ENCODE data around the gene COL25A1. TPM values are rescaled to one million over a fixed set of nuclear protein-coding genes. Genes with fewer than 3 reads are reported as not detected.

The COL25A1 gene
- total RNA-seq, 1 donor from 2014 or later, result 3.9 TPM

- no peak overlapping the region for H3K4me3 Mint-ChIP-seq (ENCODE audit: low read depth)
- no peak for TF ChIP-seq CTCF (IDR thresholded peaks at IDR 0.05; ENCODE audit: unreplicated experiment)
- peaks cover 2% of the 10 kb centered on the region for H3K27me3 Mint-ChIP-seq
- H3K27ac Mint-ChIP-seq, result no peak overlapping the region
- H3K9me3 Mint-ChIP-seq (ENCODE audit: low read depth), result no peaks in the 10 kb centered on the region
- peaks cover 16% of the 10 kb centered on the region for H3K4me1 Mint-ChIP-seq (ENCODE audit: low read depth)
- DNase-seq (ENCODE audit: low spot score, unreplicated experiment), result no peak
- H3K36me3 Mint-ChIP-seq (ENCODE audit: insufficient read depth), result no peaks in the 10 kb centered on the region
Observed at GRCh38 chr4:108906866-108907367, 395.5 kb downstream of the COL25A1 start.

GRCh38 chr4:108906006-108906405 lies 396.5 kb downstream of the COL25A1 start:
- H3K27me3 Mint-ChIP-seq, result peaks cover 2% of the 10 kb centered on the region
- H3K4me3 Mint-ChIP-seq (ENCODE audit: low read depth), result no peak overlapping the region
- no peak overlapping the region for H3K27ac Mint-ChIP-seq
- H3K4me1 Mint-ChIP-seq (ENCODE audit: low read depth), result peaks cover 10% of the 10 kb centered on the region
- TF ChIP-seq CTCF (IDR thresholded peaks at IDR 0.05; ENCODE audit: unreplicated experiment), result no peak
- no peaks in the 10 kb centered on the region for H3K9me3 Mint-ChIP-seq (ENCODE audit: low read depth)
- no peak for DNase-seq (ENCODE audit: low spot score, unreplicated experiment)
- H3K36me3 Mint-ChIP-seq (ENCODE audit: insufficient read depth), result no peaks in the 10 kb centered on the region

GRCh38 chr4:108903464-108904221 lies 398.8 kb downstream of the COL25A1 start:
- H3K36me3 Mint-ChIP-seq (ENCODE audit: insufficient read depth), result no peaks in the 10 kb centered on the region
- no peak for TF ChIP-seq CTCF (IDR thresholded peaks at IDR 0.05; ENCODE audit: unreplicated experiment)
- DNase-seq (ENCODE audit: low spot score, unreplicated experiment), result no peak
- peaks cover 2% of the 10 kb centered on the region for H3K27me3 Mint-ChIP-seq
- H3K27ac Mint-ChIP-seq, result no peak overlapping the region
- H3K4me1 Mint-ChIP-seq (ENCODE audit: low read depth), result peaks cover 12% of the 10 kb centered on the region
- no peaks in the 10 kb centered on the region for H3K9me3 Mint-ChIP-seq (ENCODE audit: low read depth)
- no peak overlapping the region for H3K4me3 Mint-ChIP-seq (ENCODE audit: low read depth)

- H3K27ac Mint-ChIP-seq, result no peak overlapping the region
- TF ChIP-seq CTCF (IDR thresholded peaks at IDR 0.05; ENCODE audit: unreplicated experiment), result no peak
- H3K4me1 Mint-ChIP-seq (ENCODE audit: low read depth), result peaks cover 17% of the 10 kb centered on the region
Observed at GRCh38 chr4:108902769-108903168, 399.7 kb downstream of the COL25A1 start.

GRCh38 chr4:108901291-108901690 lies 401.2 kb downstream of the COL25A1 start:
- no peak for DNase-seq (ENCODE audit: low spot score, unreplicated experiment)
- Mint-ChIP-seq H3K4me1 (ENCODE audit: low read depth) (peaks cover 21% of the 10 kb centered on the region), H3K36me3 (ENCODE audit: insufficient read depth) (no peaks in the 10 kb centered on the region), H3K9me3 (ENCODE audit: low read depth) (no peaks in the 10 kb centered on the region), H3K4me3 (ENCODE audit: low read depth) (no peak overlapping the region), H3K27me3 (no peaks in the 10 kb centered on the region), H3K27ac (no peak overlapping the region)
- no peak for TF ChIP-seq CTCF (IDR thresholded peaks at IDR 0.05; ENCODE audit: unreplicated experiment)

More at GRCh38 chr4:108902769-108903168, 399.7 kb downstream of the COL25A1 start:
- H3K4me3 Mint-ChIP-seq (ENCODE audit: low read depth), result no peak overlapping the region
- DNase-seq (ENCODE audit: low spot score, unreplicated experiment), result no peak
- H3K36me3 Mint-ChIP-seq (ENCODE audit: insufficient read depth), result no peaks in the 10 kb centered on the region
- H3K9me3 Mint-ChIP-seq (ENCODE audit: low read depth), result no peaks in the 10 kb centered on the region
- no peaks in the 10 kb centered on the region for H3K27me3 Mint-ChIP-seq
